GM19455 (cell line): ENCODE data around the gene MGAT3.

Experiments
- ATAC-seq: cut with Tn5 transposase; IDR thresholded peaks from one replicate; pipeline ENCODE4 v1.9.1; 2021; ENCODE audit not compliant: unreplicated experiment

The MGAT3 gene

GRCh38 chr22:39449708-39450107 is 7.1 kb upstream of the MGAT3 start:
- ATAC-seq: no peak

GRCh38 chr22:39450258-39450955 is 6.4 kb upstream of the MGAT3 start:
- ATAC-seq: no peak

GRCh38 chr22:39452740-39453040 is 4.1 kb upstream of the MGAT3 start:
- ATAC-seq: no peak

GRCh38 chr22:39453765-39454378 is 2.9 kb upstream of the MGAT3 start:
- ATAC-seq: no peak

GRCh38 chr22:39454385-39454871 is 2.4 kb upstream of the MGAT3 start:
- ATAC-seq: no peak

GRCh38 chr22:39457198-39457555 is 365 bp downstream of the MGAT3 start:
- no peak for ATAC-seq

GRCh38 chr22:39457556-39458443 is 988 bp downstream of the MGAT3 start:
- no peak for ATAC-seq

- no peak for ATAC-seq
Measured at GRCh38 chr22:39458444-39459083, 1.8 kb downstream of the MGAT3 start.

- ATAC-seq: no peak
Measured at GRCh38 chr22:39459681-39460080, 2.9 kb downstream of the MGAT3 start.

GRCh38 chr22:39462443-39463221 is 5.8 kb downstream of the MGAT3 start:
- ATAC-seq: no peak

GRCh38 chr22:39463277-39463676 is 6.5 kb downstream of the MGAT3 start:
- no peak for ATAC-seq

GRCh38 chr22:39463931-39464390 is 7.1 kb downstream of the MGAT3 start:
- no peak for ATAC-seq

GRCh38 chr22:39466228-39467006 is 9.6 kb downstream of the MGAT3 start:
- no peak for ATAC-seq

- no peak for ATAC-seq
Measured at GRCh38 chr22:39467390-39467895, 10.6 kb downstream of the MGAT3 start.

- no peak for ATAC-seq
Measured at GRCh38 chr22:39468487-39469325, 11.9 kb downstream of the MGAT3 start.

GRCh38 chr22:39469326-39469680 is 12.5 kb downstream of the MGAT3 start:
- ATAC-seq: no peak

- ATAC-seq: no peak
Measured at GRCh38 chr22:39469681-39470450, 13.1 kb downstream of the MGAT3 start.
